Transverse colon (tissue), 4 donors: Measurements from ENCODE around the gene PLEKHG1. TPM values are rescaled to one million over a fixed set of nuclear protein-coding genes. Genes with fewer than 3 reads are reported as not detected.

Experiments
- DNase-seq: peaks from one replicate; pipeline ENCODE4 v3.0.0-alpha.2; 2019
- H3K27ac ChIP-seq, 4 donors: fragments of 200-600 bp; sonication (generic); 2 replicates each; pipeline ENCODE4 v1.5.1; 2016 to 2018; ENCODE audit warnings: inconsistent platforms in 4 of 4
- H3K27me3 ChIP-seq: fragments of 200-600 bp; sonication (generic); 2 replicates; pipeline ENCODE4 v1.5.1; 2017; ENCODE audit warnings: inconsistent platforms
- H3K36me3 ChIP-seq, 4 donors: fragments of 200-600 bp; sonication (generic); 2 replicates each; pipeline ENCODE4 v1.5.1; 2017 to 2019; ENCODE audit warnings: inconsistent platforms in 4 of 4
- H3K4me1 ChIP-seq, 4 donors: fragments of 200-600 bp; sonication (generic); 2 replicates each; pipeline ENCODE4 v1.5.1; 2017 to 2020; ENCODE audit warnings: inconsistent platforms in 4 of 4
- H3K4me3 ChIP-seq, 4 donors: fragments of 200-600 bp; sonication (generic); 1 replicate in 1 of 4; 2 replicates in 3 of 4; pipeline versions ENCODE4 v1.5.1 to v1.6.1; 2017 to 2019; ENCODE audit warnings: inconsistent platforms in 4 of 4
- H3K9me3 ChIP-seq, 2 donors: fragments of 200-600 bp; sonication (generic); 2 replicates each; pipeline ENCODE4 v1.5.1; 2017 to 2019; ENCODE audit warnings: inconsistent platforms in 2 of 2
- EP300 ChIP-seq: sonication (generic); formaldehyde crosslinking; IDR thresholded peaks from one replicate; pipeline ENCODE4 v1.6.1; 2017; ENCODE audit warnings: antibody characterized with exemption, low read depth
- POLR2A ChIP-seq: fragments of 450-650 bp; IDR thresholded peaks from one replicate; pipeline ENCODE4 v1.6.1; 2016; ENCODE audit warnings: antibody characterized with exemption, mild to moderate bottlenecking, moderate library complexity
- POLR2AphosphoS5 ChIP-seq, 3 donors: sonication (generic); formaldehyde crosslinking; IDR thresholded peaks; one replicate each; pipeline ENCODE4 v1.6.1; 2016; ENCODE audit warnings: antibody characterized with exemption in 3 of 3
- WGBS, 2 donors: methylation state at CpG; one replicate each; pipeline ENCODE4 v1.1.5; 2018; ENCODE audit warnings: low coverage in 1 of 2; 5-methylcytosine and 5-hydroxymethylcytosine counted together
- in situ Hi-C, 4 donors: fragments of 200-750 bp; cut with MboI; loops; one replicate each; pipeline versions ENCODE4 v1.15.0 to v1.15.1; 2017; ENCODE audit warnings: low sequenced_read_pairs in 3 of 4, low pct_ligation_motif_present in 1 of 4, low pct_unique_long_range_greater_than_20kb in 1 of 4
- intact Hi-C: fragments of 100-400 bp; cut with DNase I; formaldehyde crosslinking; loops from one replicate; pipeline ENCODE4 v1.15.1; 2023; ENCODE audit warnings: low total_unique reads
- total RNA-seq, 4 donors: library from RNA; depleted of rRNA; stranded (reverse); fragments of >200 nt; gene quantifications; one replicate each; pipeline ENCODE4 v1.1.0, GENCODE V29; 2016
- TF ChIP-seq, protein P1 (sequence below), 5 experiments: fragments of 200-600 bp in 3 of 5; fragments of 450-650 bp in 2 of 5; sonication (generic) in 3 of 5; IDR thresholded peaks; 1 replicate in 2 of 5; 2 replicates in 3 of 5; pipeline ENCODE4 v1.5.1; 2016 to 2017; ENCODE audit warnings: antibody characterized with exemption in 5 of 5, inconsistent platforms in 3 of 5, mild to moderate bottlenecking in 2 of 5, moderate library complexity in 1 of 5

PLEKHG1 gene
- total RNA-seq, 4 donors from 2014 or later, result 35.4 to 93.9 (median 58.3) TPM

DNA sequence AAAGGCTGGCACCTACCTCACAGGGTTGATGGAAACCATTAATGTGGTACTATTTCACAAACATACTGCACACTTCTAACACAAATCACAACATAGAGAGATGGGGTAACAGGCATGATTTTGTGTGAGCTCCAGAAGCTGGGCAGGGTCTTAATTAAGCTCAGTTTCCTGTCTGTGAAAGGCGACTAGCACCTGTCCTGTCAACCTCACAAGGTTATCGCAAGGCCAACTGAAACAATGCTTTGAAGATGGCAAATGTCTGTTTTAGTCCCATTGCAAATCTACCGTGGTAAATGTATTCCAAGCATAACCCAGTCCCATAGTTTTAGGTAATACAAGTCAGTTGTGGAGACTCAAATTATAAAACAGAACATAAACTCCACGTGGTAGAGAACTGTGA is 1.3 kb upstream of the PLEKHG1 start:
- Histone ChIP-seq H3K27ac (peak overlapping the region in 2 of 4 donors; percentile 93 to 96), H3K36me3 (no peaks in the 10 kb centered on the region), H3K4me3 (no peak overlapping the region), H3K27me3 (no peaks in the 10 kb centered on the region), H3K9me3 (no peaks in the 10 kb centered on the region), H3K4me1 (peaks cover 0 to 37% (median 8%) of the 10 kb centered on the region in 4 donors)
- WGBS, 2 donors, result 54 to 70% methylated on average over 2 to 4 of the region's 4 CpGs
- in situ Hi-C loops, result loop anchor here in 1 of 4 donors (5.0 kb wide), 1 partner anchor 181 kb away; no protein-coding TSS in a partner anchor
- intact Hi-C loops, result no loop called here
- TF ChIP-seq, protein P1, sequence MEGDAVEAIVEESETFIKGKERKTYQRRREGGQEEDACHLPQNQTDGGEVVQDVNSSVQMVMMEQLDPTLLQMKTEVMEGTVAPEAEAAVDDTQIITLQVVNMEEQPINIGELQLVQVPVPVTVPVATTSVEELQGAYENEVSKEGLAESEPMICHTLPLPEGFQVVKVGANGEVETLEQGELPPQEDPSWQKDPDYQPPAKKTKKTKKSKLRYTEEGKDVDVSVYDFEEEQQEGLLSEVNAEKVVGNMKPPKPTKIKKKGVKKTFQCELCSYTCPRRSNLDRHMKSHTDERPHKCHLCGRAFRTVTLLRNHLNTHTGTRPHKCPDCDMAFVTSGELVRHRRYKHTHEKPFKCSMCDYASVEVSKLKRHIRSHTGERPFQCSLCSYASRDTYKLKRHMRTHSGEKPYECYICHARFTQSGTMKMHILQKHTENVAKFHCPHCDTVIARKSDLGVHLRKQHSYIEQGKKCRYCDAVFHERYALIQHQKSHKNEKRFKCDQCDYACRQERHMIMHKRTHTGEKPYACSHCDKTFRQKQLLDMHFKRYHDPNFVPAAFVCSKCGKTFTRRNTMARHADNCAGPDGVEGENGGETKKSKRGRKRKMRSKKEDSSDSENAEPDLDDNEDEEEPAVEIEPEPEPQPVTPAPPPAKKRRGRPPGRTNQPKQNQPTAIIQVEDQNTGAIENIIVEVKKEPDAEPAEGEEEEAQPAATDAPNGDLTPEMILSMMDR (IDR thresholded peaks at IDR 0.05), result no peak
- TF ChIP-seq EP300, result no peak
- TF ChIP-seq POLR2AphosphoS5 (IDR thresholded peaks at IDR 0.05), result no peak
- no peak for TF ChIP-seq POLR2A
- DNase-seq, result no peak

DNA sequence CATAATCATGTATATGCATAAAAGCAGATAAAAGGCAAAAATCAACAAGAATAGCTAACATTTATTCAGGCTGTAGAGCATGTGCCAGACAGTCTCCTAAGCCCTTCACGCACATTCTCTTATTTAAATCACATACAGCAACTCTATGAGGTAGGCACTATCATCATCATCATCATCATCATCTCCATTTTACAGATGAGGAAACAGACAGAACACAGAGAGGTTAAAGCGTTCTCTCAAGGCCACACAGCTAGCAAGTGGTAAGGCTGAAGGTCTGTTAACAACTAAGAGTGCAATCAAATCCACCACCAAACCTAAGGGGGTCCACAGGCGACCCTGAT is 857 bp upstream of the PLEKHG1 start:
- Histone ChIP-seq H3K36me3 (no peaks in the 10 kb centered on the region), H3K9me3 (no peaks in the 10 kb centered on the region), H3K27me3 (no peaks in the 10 kb centered on the region), H3K4me1 (peaks cover 0 to 33% (median 6%) of the 10 kb centered on the region in 4 donors), H3K27ac (peak overlapping the region; percentile 85 to 96 (median 94)), H3K4me3 (peak overlapping the region in 1 of 4 donors; percentile 69)
- TF ChIP-seq POLR2AphosphoS5 (IDR thresholded peaks at IDR 0.05) (no peak), EP300 (no peak), POLR2A (no peak)
- TF ChIP-seq, protein P1 (IDR thresholded peaks at IDR 0.05), result no peak
- no peak for DNase-seq
- 37 to 46% methylated on average over 2 to 3 of the region's 3 CpGs for WGBS, 2 donors
- intact Hi-C loops (no loop called here), in situ Hi-C loops (loop anchor here in 1 of 4 donors (5.0 kb wide), 1 partner anchor 182 kb away; no protein-coding TSS in a partner anchor)

DNA sequence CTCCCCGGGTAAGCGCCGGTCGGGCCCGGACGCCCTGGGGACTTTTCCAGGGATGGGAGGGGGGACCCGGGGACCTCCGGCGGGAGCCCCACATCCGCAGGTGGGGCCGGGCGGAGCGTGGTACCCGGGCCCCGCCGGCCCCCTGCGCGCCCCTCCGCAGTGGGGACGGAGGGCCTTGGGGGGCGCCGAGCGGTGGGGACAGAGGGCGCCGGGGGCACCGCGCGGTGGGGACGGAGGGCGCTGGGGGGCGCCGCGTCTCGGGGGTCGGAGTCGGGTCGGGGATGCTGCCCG is 270 bp downstream of the PLEKHG1 start:
- TF ChIP-seq POLR2AphosphoS5 (IDR thresholded peaks at IDR 0.05) (no peak), EP300 (no peak), POLR2A (no peak)
- TF ChIP-seq, protein P1 (IDR thresholded peaks at IDR 0.05), result no peak
- Histone ChIP-seq H3K36me3 (no peaks in the 10 kb centered on the region), H3K27ac (peak overlapping the region; percentile 85 to 96 (median 94)), H3K4me3 (peak overlapping the region; percentile 63 to 91 (median 78)), H3K27me3 (no peaks in the 10 kb centered on the region), H3K4me1 (peaks cover 0 to 32% (median 6%) of the 10 kb centered on the region in 4 donors), H3K9me3 (no peaks in the 10 kb centered on the region)
- intact Hi-C loops (no loop called here), in situ Hi-C loops (loop anchor here in 1 of 4 donors (25.0 kb wide), 1 partner anchor 212 kb away; no protein-coding TSS in a partner anchor)
- 2% methylated on average over 15 of the region's 38 CpGs; no CpG with 5 or more reads in 1 of the 2 donors for WGBS, 2 donors
- DNase-seq, result no peak

DNA sequence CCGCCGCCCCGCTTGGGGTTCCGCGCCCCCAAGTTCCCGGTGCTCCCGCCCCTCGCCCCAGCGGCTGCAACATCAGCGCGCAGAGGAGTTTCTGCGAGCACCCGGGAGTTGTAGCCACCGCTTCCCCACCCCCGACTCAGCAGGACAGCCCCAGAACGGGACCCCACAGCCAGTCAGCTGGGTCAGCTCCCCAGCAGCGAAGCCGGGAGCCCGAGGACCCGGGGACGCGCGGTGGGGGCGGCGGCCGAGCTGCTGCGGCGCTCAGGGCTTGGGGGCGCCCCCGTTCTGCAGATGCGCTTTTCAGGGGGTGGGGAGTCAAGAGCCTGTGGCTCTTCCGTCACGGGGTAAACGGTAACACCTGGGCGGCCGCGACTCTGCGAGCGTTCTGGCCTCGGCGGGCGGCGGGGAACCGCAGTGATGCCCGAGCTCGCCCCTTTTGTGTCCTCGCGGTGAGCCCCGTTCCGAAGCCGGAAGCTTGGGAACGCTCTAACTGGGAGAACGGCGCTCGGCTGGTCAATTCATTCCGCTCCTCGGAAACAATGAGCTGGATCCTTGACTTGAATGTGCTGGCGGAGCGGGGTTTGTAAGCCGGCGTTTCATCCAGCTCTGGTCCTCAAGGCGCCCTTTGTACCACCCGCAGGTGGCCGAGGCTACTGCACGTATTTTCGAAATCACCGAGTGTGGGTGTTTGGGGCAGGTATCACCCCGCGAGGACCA is 774 bp downstream of the PLEKHG1 start:
- Histone ChIP-seq H3K4me3 (peak overlapping the region; percentile 63 to 91 (median 78)), H3K36me3 (no peaks in the 10 kb centered on the region), H3K9me3 (no peaks in the 10 kb centered on the region), H3K27ac (peak overlapping the region; percentile 85 to 96 (median 94)), H3K4me1 (peaks cover 0 to 32% (median 6%) of the 10 kb centered on the region in 4 donors), H3K27me3 (no peaks in the 10 kb centered on the region)
- DNase-seq, result peak; percentile 83
- WGBS, 2 donors, result 1% methylated on average over 56 of the region's 69 CpGs; no CpG with 5 or more reads in 1 of the 2 donors
- intact Hi-C loops (no loop called here), in situ Hi-C loops (loop anchor here in 1 of 4 donors (25.0 kb wide), 1 partner anchor 212 kb away; no protein-coding TSS in a partner anchor)
- TF ChIP-seq, protein P1 (IDR thresholded peaks at IDR 0.05), result peak; percentile 48 to 80 (median 61)
- TF ChIP-seq EP300, result no peak
- peak in 2 of 3 donors; percentile 44 to 56 for TF ChIP-seq POLR2AphosphoS5 (IDR thresholded peaks at IDR 0.05)
- peak; percentile 57 for TF ChIP-seq POLR2A
